HG03457 (cell line): ENCODE data around the gene GIN1.

Experiments used
- ATAC-seq: cut with Tn5 transposase; IDR thresholded peaks from one replicate; pipeline ENCODE4 v1.9.1; 2021; ENCODE audit warnings: moderate number of reproducible peaks; ENCODE audit not compliant: unreplicated experiment

GIN1 gene

GRCh38 chr5:103041071-103041676 lies 78.8 kb downstream of the GIN1 start:
- ATAC-seq = no peak

- no peak for ATAC-seq
These were observed 82.1 kb downstream of the GIN1 start for GRCh38 chr5:103037673-103038455.

DNA sequence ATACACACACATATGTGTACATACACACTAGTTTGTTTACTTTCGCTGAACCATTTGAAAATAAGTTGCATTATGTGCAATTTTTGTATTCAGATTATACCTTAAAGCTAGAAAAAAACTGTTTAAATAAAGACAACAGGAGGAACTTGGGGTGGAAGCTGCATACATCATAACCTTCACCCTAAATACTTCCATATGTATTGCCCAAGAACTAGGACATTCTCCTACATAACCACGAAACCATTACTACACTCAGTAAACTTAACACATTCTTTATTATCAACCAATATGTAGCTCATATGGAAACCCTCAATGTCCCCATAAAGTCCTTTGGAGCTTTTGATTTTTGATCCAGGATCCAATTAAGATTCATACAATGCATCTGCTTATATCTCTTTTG lies 83.3 kb downstream of the GIN1 start:
- ATAC-seq = no peak
